ENCODE results near the gene PPIL6.

Gene PPIL6

DNA sequence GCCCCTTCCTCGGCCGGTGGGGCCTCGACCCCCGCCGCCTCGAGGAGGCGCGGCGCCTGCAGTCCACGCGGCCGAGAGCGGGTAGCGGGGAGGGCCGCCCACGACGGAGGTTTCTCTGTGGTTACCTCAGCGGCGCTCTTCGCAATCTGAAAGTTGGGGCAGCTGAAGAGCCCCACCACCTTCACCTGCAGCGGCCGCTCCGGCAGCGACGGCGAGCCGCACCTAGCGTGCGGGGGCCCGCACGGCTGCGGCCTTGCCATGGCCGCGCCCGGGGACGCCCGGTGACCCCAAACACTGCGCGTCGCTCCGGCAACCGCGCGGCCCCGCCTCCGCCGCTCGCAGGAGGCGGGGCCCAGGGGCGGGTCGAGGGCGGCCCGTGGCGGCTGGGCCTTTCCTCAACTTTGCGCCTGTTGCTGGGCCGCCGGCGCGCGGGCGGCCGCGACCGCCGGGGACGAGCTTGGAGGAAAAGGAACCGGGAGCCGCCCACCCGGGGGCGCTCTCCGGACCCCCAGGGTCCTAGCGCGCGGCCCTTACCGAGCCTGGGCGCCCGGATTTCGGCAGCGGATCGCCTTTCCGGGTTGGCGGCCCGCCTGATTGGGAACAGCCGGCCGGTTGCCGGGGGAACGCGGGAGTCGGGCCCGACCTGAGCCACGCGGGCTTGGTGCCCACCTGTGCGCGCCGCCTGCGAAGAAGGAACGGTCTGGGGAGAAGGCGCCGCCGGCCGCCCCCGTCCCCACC, at the start of gene PPIL6, which contains the start of gene SMPD2:
TSS of gene PPIL6 (minus strand) at position 298 of the 738 bp plus-strand sequence. CDS start at position 260, 38 bp downstream.
TSS of gene SMPD2 (plus strand) at position 394 of the 738 bp plus-strand sequence. CDS start 398 bp downstream, outside the sequence.
- DNase-seq (ENCODE audit: low spot score): peak; percentile 97

DNA sequence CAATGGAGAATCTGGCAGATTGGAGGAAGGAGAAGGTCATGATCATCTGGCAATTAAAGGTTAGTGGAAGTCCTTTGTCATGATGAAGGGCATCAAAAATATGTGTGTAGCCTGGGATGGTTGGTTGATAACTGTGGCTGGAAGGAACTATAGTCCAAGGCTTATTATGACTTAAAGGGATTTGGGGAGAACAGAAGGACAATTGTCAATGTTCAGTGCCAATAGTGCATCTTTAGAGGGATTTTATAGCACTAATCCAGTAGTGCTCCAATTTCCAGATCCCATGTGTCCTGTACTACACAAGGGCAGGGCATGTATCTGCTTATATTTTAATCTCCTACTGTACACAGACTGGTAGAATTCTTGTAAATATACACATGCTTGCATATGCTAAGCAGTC, 47.6 kb upstream of the PPIL6 start:
- no peak for DNase-seq (ENCODE audit: low spot score)

DNA sequence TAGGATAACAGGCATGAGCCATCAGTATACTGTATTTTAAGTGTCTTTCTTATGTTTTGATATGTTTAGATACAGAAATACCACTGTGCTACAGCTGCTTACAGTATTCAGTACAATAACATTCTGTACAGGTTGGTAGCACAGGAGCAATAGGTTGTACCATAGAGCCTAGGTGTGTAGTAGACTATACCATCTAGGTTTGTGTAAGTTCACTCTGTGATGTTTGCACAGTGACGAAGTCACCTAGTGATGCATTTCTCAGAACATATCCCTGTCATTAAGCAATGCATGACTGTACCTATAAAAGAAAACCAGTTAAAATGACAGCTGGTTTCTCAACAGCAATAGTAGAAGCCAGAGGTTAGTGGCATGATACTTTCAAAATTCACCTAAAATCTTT, 45.6 kb upstream of the PPIL6 start:
- no peak for DNase-seq (ENCODE audit: low spot score)

DNA sequence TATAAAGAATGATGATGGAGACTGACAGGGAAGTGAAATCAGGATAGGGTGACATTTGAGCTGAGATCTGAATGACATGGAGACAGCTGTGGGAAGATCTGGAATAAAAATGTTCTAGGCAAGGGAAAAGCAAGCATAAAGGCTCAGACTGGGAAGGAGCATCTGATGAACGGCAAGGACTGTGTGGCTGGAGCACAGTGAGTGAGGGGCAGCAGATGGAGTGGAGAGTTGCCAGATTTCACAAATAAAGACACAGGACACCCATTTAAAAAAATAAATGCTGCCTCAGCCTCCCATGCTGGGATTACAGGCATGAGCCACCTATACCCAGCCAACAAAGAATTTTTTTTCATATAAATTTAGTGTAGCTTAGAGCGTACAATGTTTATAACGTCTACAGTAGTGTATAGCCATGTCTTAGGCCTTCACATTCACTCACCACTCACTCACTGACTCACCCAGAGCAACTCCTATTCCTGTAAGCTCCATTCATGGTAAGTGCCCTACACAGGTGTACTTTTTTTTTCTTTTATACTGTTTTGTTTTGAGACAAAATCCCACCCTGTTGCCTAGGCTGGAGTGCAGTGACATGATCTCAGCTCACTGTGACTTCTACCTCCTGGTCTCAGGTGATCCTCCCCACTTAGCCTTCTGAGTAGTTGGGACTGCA, 45.0 kb upstream of the PPIL6 start:
- DNase-seq (ENCODE audit: low spot score): no peak

DNA sequence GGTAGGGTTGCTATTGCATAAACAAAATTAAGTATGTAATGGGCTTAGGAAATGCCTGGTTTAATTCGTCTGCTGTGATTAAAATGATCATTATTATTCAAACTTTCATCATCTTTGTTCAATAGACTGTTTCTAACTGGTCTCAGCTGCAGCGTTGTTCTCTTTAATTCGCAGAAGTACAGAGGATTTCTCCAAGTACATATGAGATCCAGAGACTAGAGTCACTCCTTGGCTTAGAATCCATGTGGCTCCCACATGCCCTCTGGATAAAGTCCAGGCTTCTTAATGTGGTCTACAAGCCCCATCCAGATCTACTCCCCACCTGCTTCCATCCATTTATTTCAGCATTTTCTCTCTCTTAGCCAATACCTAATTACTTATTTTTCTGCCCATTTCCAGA, 43.7 kb upstream of the PPIL6 start:
- no peak for DNase-seq (ENCODE audit: low spot score)

DNA sequence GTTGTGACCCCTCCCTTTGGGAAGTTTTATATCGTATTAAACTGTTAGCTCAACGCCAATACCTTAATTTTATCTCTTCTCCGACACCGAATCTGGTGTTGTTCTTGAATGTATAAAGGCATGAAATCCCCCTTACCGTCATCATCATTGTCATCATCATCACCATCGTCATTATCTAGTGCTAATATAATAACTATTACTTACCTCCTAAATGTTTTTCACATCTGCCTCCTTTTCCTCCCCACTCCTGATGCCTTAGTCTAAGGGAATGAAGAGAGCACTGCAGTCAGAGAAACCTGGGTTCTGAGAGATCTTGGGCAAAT, 43.3 kb upstream of the PPIL6 start:
- DNase-seq (ENCODE audit: low spot score): no peak

DNA sequence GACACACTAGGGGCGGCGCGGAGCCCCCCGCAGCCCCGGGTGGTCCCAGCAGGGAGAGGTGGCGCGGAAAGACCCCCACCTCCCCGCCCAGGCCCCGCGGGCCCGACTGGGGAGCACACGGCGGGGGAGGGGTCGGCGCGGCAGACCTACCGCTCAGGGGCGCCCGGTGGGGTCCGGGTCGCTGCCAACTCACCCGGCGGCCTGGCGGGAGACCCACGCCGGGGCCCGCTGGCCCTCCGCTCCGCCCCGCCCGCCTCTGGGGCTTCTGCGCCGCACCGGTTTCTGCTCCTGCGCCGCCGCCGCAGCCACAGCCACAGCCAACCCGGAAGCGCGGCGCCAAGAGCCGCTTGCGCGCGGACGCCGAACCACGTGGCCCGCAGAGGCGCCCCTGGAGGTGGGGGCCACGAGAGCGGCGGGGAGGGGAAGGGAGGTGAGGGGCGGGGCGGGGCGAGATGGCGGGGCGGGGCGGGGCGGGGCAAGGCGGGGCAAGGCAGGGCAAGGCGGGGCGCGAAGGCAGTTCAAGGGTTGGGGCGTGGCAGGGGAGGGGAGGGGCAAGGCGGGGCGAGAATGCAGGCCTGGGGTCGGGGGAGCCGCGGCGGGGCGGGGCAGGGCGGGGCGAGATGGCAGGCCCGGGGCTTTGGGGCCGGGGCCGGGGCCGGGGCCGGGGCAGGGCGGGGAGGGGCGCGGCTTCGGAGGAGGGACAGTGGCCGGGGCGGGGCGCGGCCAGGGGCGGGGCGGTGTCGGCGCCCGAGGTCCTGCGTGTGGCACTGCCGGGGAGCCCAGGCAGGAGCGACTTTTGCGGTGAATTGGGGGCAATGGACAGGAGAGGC, 42.7 kb upstream of the PPIL6 start, which contains the start of gene ZBTB24:
TSS of gene ZBTB24 (minus strand) at position 315 of the 830 bp plus-strand sequence. CDS start 1,193 bp downstream, outside the sequence.
- DNase-seq (ENCODE audit: low spot score): peak; percentile 95

DNA sequence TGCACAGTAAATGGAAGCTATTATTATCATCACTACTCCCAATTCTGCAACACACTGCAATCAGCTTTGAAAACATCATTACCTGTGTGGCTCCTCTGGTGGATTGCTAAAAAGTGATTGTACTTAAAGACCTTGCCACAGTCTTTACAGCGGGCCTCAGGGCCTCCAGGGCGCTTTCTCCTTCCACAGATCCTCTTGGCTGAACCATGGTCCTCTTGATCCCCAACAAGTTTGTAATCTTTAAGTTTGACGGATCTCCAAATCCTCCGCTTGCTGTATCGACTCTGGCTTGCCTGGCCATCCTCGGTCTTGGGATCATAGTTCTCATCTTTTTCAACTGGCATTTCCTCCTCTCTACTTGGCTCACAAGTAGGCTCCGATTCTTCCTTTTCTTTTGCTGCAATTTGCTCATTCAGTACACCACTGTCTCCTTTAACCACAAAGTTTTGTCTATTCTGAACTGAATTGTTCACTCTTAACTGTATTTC, 40.6 kb upstream of the PPIL6 start:
- DNase-seq (ENCODE audit: low spot score): no peak

DNA sequence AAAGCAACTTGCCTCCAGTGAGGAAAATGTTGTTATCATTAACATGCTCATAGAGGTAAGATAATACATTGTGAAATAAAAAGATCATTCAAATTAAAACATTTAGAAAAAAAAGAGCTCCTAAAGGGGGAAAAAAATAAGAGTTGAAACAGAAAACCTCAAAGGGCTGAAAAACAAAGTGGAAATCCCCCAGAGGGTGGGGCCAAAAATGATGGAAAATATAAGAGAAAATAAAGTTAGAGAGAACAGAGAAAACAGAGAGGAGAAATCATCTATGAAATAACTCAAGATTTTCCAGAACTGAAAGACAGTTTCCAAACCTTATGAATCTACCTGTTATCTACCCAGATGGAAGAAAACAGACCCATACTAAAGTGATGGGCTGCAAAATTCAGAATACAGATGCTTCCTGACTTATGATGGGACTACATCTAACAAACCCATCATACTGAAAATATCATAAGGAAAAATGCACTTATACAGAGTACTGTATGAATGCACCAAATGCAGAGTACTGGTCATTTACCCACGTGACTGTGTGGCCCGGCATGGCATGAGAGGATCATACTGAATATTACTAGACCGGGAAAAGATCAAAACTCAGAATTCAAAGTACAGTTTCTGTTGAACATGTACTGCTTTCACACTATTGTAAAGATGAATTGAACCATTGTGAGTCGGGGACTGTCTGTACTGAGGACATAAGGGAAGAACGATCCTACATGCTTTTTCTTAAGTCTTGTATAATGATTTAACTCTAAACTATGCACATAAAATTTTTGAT, 38.6 kb upstream of the PPIL6 start:
- no peak for DNase-seq (ENCODE audit: low spot score)

DNA sequence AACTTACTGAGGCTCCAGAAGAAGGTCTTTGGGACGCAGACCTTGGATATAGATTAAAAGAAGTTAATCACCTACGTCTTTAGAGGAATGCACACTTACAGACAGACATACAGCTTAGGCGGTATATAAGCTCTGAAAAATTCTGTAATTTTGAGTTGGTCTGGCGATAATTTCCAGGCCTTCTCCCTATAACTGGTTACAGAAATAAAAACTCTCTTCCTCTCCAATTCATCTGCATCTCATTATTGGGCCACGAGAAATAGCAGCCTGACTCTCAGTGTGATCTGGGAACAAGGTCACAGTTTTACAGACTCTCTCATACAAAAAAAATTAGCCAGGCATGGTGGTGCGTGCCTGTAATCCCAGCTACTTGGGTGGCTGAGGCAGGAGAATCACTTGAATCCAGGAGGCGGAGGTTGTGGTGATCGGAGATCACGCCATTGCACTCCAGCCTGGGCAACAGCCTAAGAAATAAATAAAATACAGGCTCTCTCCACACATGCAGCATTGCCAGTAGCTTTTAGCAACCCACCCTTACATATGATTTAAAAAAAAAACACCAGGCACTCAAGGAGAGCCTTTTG, 37.9 kb upstream of the PPIL6 start:
- DNase-seq (ENCODE audit: low spot score): no peak

DNA sequence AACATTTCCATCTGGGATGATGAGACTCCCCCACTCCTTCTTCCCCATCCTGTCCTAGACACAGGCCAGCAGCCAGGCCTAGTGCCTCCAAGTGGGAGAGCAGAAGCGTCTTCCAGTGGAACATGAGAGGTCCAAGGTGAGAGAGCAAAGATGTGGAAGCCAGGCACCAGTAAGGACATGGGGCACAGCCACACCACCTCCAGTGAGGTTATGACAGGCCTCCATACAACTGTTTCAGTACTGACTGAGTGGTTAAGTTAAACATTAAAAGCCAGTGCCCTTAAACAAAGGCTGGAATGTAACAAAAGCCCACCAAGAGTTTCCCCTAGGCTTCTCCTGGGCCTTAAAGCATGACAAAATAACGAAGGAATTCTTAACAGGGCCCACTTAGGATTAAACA, 37.3 kb upstream of the PPIL6 start:
- no peak for DNase-seq (ENCODE audit: low spot score)

DNA sequence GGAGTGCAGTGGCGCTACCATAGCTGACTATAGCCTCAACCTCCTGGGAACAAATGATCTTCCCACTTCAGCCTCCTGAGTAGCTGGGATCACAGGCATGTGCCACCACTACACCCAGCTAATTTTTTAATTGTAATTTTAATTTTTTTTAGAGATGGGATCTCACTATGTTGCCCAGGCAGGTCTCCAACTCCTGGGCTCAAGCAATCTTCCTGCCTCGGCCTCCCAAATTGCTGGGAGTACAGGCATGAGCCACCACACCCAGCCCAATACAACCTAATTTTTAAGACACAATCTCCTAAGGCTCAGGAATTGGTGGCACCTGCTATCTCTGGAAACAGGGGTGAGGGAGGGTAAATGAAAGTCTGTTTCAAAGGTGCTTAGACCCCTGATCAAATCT, 36.8 kb upstream of the PPIL6 start:
- no peak for DNase-seq (ENCODE audit: low spot score)

DNA sequence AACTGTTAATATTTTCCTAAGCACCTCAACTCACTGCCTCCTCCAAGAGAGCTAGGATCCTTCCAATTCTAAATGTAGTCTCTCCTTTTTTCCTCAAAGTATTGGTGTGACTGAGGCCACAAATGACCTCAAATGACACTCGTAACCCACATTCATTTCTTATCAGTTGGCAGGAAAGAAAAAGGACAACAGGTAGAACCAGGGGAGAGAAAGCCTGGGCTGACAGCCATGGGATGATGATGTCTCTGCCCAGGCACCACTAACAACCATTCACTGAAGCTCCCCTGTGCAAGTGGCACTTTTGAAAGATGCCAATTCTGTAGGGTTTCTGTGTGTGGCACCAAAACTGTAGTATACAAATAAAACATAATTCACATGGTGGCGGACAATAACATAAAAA, 35.2 kb upstream of the PPIL6 start:
- DNase-seq (ENCODE audit: low spot score): no peak

DNA sequence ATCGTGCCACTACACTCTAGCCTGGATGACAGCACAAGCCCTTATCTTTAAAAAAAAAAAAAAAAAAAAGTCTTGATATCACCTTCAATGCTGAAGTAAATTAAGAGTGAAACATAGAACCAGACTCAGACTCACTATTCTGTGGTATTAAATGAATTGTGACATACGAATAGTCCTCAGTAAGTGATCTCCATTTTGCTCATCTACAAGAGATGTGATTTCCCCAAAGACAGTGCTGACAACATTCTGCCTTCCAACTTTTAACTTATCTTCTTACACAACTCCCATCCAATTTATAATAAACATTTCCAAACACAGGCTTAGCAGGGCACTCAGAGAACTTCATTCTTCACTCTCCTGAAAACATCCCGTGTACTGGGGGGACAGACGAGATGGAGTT, 34.6 kb upstream of the PPIL6 start:
- no peak for DNase-seq (ENCODE audit: low spot score)

DNA sequence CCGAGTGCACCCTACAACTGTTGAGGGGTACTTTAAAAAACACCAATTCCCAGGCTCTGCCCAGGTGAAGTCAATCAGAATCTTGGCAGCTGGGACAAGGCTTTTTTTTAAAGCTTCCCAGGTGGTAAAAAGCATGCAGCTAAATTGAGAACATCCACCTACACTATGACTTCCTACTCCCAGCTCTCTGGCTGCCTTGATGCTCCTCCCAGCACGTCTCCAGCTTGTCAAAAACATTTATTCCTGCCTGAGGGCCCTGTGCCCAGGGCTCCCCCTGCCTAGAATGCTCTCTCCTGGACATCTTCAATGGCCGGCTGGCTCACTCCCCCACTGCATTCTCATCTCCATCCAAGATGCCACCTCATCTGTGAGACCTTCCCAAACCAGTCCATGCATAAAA, 32.7 kb upstream of the PPIL6 start:
- no peak for DNase-seq (ENCODE audit: low spot score)

DNA sequence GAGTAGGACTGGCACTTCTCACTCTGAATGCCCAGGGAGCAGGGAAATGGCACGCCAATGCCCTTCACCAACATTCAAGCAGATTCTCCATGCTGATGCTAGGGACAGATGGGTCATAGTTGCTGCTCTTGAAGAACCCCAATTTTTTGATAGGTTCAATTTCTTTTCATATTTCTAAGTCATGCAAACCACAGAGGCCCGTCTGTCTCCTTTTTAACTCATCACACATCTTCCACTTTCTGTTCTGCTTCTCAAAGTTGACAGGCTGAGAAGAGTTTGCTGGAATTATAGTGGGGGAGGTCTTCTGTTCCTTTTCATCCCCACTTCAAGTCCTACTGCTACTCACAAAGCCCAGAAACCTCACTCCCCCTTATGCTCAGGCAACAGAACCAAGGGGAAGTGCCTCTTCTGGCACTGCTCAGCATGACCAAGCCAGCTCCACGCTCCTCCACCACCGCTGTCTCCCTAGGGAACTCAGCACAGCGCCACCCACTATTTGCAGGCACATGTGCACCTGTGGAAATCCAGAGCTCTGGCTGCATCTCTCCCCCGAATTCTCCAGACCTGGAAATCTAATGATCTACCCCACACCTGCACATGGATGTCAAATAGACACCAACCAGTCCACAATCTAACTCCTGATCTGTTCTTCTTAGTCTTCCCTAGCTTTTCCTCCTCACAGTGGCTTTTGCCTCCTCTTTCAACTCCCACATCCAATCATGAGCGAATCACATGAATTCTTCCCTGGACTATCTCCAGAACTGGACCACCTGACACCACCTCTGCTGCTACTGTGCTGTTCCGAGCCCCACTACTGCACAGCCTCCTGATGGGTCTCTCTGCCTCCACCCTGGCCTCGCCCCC, 31.9 kb upstream of the PPIL6 start:
- no peak for DNase-seq (ENCODE audit: low spot score)

DNA sequence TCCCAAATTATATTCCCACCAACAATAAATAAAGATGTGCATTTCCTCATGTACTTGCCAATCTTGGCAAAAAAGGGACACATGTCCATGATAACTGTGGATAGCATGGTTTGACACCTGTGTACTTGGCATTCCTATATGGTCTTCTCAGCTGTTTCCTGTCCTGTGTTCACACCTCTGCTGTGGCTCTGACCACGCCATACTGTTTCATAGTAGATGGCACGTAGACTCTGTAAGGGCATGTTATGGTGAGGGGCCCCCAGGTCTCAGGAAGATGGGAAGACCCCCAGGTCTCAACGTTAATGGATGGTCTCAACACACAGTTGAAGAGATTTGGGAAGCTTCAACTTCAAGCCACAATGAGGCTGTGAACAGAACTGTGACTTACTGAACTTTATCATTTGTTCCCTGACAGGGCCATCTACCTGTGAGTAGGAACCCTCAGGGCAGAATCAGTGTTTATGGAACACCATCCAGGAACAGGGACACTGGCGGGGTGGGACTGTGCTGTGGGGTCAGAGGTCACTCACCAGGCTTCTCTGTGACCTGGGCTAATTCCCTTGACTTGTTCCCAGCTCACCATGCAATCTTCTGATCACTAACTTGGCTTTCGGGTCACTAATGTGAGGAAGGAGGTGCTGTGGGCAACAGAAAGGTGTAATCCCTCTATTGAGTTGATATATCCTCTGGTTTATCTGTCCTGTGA, 30.8 kb upstream of the PPIL6 start:
- DNase-seq (ENCODE audit: low spot score): no peak

DNA sequence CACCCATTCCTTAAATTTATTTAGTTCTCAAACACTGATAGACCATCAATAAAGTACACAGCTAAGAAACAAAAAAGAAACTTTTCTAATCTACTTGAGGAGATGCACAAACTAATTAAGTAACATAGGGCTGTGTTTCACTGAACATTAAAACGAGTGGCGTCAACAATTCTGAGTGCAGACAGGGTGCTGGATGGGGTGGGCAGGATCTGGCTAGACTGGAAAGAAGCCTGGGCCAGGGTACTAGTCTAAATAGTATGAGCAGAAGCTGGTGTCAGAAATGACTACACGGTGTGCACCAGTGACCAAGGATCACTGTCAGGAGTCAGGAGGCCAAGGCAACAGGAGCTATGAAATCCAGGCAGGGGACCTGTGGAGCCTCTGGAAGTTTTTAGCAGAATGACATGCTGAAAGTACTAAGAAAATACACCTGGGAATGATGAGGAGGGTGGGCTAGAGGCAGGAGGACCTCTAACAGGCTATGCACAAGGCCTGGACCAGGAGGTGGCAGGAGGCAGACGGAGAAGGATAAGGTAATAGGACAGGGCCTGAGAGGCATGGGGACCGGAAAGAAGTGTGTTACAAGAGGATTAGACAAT, 29.3 kb upstream of the PPIL6 start:
- no peak for DNase-seq (ENCODE audit: low spot score)

DNA sequence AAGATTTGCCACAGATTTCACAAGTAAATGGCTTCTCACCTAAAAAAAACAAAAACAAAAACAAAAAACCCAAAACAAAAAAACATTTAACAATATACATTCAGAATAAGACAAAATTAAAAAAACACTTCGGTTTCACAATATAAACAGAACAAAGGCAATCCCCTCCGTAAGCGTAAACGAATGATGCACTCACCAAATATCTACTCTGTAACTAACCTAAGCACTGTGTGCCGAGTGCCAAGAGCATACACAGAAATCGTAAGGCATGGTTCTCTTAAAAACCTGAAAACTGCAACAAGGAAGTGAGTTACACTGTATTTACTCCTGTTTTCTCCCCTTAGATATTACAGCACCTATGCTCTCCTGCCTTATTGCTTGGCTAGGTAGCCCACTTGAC, 27.3 kb upstream of the PPIL6 start:
- DNase-seq (ENCODE audit: low spot score): no peak
